ENCODE measurements around the gene TMEM185A.
"Not testable (repeated sequence)": the region's sequence is repeated elsewhere in the genome, so short reads cannot be mapped to it uniquely, and the experiment has no call there.

The TMEM185A gene

GRCh38 chrX:149631234-149632165 lies at the start of gene TMEM185A:
Gene TMEM185A (minus strand): TSS chrX:149631792. CDS start chrX:149631580, 212 bp downstream.
- TF ChIP-seq CTCF (IDR thresholded peaks at IDR 0.05; ENCODE audit: borderline replicate concordance, insufficient read depth, low read depth, low read length): no peak
- H3K4me3 ChIP-seq (ENCODE audit: low read depth, low read length): peak within 1 kb of the TSS; percentile 83

- H3K4me3 ChIP-seq (ENCODE audit: low read depth, low read length): no peak overlapping the region
- no peak for TF ChIP-seq CTCF (IDR thresholded peaks at IDR 0.05; ENCODE audit: borderline replicate concordance, insufficient read depth, low read depth, low read length)
Measured at GRCh38 chrX:149681182-149681581, 49.6 kb upstream of the TMEM185A start.

- not testable (repeated sequence) for H3K4me3 ChIP-seq (ENCODE audit: low read depth, low read length)
Measured at GRCh38 chrX:149679164-149679678, 47.6 kb upstream of the TMEM185A start.

- not testable (repeated sequence) for H3K4me3 ChIP-seq (ENCODE audit: low read depth, low read length)
Measured at GRCh38 chrX:149675554-149675953, 44.0 kb upstream of the TMEM185A start.

GRCh38 chrX:149675088-149675487 lies 43.5 kb upstream of the TMEM185A start:
- H3K4me3 ChIP-seq (ENCODE audit: low read depth, low read length): not testable (repeated sequence)

GRCh38 chrX:149660613-149661012 lies 29.0 kb upstream of the TMEM185A start:
- not testable (repeated sequence) for H3K4me3 ChIP-seq (ENCODE audit: low read depth, low read length)

- not testable (repeated sequence) for H3K4me3 ChIP-seq (ENCODE audit: low read depth, low read length)
Measured at GRCh38 chrX:149656260-149656884, 24.8 kb upstream of the TMEM185A start.

- no peak for TF ChIP-seq CTCF (IDR thresholded peaks at IDR 0.05; ENCODE audit: borderline replicate concordance, insufficient read depth, low read depth, low read length)
Measured at GRCh38 chrX:149652232-149652981, 20.8 kb upstream of the TMEM185A start.

GRCh38 chrX:149650162-149650561 lies 18.6 kb upstream of the TMEM185A start:
- no peak for TF ChIP-seq CTCF (IDR thresholded peaks at IDR 0.05; ENCODE audit: borderline replicate concordance, insufficient read depth, low read depth, low read length)

More at GRCh38 chrX:149652232-149652981, 20.8 kb upstream of the TMEM185A start:
- no peak overlapping the region for H3K4me3 ChIP-seq (ENCODE audit: low read depth, low read length)

More at GRCh38 chrX:149650162-149650561, 18.6 kb upstream of the TMEM185A start:
- H3K4me3 ChIP-seq (ENCODE audit: low read depth, low read length): no peak overlapping the region

Data from GM12875 (cell line).